HepG2 (cell line): ENCODE results near the gene SLC7A11. TPM values are rescaled to one million over a fixed set of nuclear protein-coding genes. Genes with fewer than 3 reads are reported as not detected.

Experiments used
- CERS6 ChIP-seq: sonication (generic); formaldehyde crosslinking; IDR thresholded peaks from 2 replicates; pipeline ENCODE4 v1.5.0; 2020; ENCODE audit warnings: missing genetic modification reagents
- CHCHD3 ChIP-seq: sonication (generic); formaldehyde crosslinking; IDR thresholded peaks from 2 replicates; pipeline ENCODE4 v1.8.0; 2022; ENCODE audit warnings: mild to moderate bottlenecking, missing genetic modification reagents, moderate library complexity
- FOSL1 ChIP-seq: sonication (generic); formaldehyde crosslinking; IDR thresholded peaks from 2 replicates; pipeline ENCODE4 v1.9.0; 2021; ENCODE audit warnings: missing genetic modification reagents, borderline replicate concordance
- GTF3A ChIP-seq: sonication (generic); formaldehyde crosslinking; conservative IDR thresholded peaks from 2 replicates; pipeline ENCODE4 v1.4.0; 2020; ENCODE audit warnings: mild to moderate bottlenecking, missing genetic modification reagents
- HNRNPK ChIP-seq: fragments of 200-400 bp; formaldehyde crosslinking; IDR thresholded peaks from 2 replicates; pipeline ENCODE4 v1.6.1; 2018; ENCODE audit warnings: low read length, low read depth, moderate library complexity, mild to moderate bottlenecking; ENCODE audit not compliant: poor library complexity, severe bottlenecking
- IRF9 ChIP-seq: sonication (generic); formaldehyde crosslinking; IDR thresholded peaks from 2 replicates; pipeline ENCODE4 v1.8.0; 2022; ENCODE audit warnings: missing genetic modification reagents, mild to moderate bottlenecking, borderline replicate concordance
- PTBP1 ChIP-seq: fragments of 200-400 bp; formaldehyde crosslinking; IDR thresholded peaks from 2 replicates; pipeline ENCODE4 v1.6.1; 2018; ENCODE audit warnings: low read length, low read depth; ENCODE audit not compliant: poor library complexity, severe bottlenecking
- SMAD9 ChIP-seq: sonication (generic); formaldehyde crosslinking; IDR thresholded peaks from 2 replicates; pipeline ENCODE4 v1.5.1; 2020; ENCODE audit warnings: mild to moderate bottlenecking, missing genetic modification reagents
- TRIM24 ChIP-seq: sonication (generic); formaldehyde crosslinking; IDR thresholded peaks from 2 replicates; pipeline ENCODE4 v1.8.0; 2022; ENCODE audit warnings: mild to moderate bottlenecking, missing genetic modification reagents
- ZNF136 ChIP-seq: sonication (generic); formaldehyde crosslinking; IDR thresholded peaks from 2 replicates; pipeline ENCODE4 v1.8.1; 2022; ENCODE audit warnings: low read depth, mild to moderate bottlenecking, moderate library complexity, missing genetic modification reagents
- ZNF143 ChIP-seq: sonication (generic); formaldehyde crosslinking; IDR thresholded peaks from 2 replicates; pipeline ENCODE4 v1.4.0; 2020; ENCODE audit warnings: missing genetic modification reagents
- ZNF629 ChIP-seq: sonication (generic); formaldehyde crosslinking; conservative IDR thresholded peaks from 2 replicates; pipeline ENCODE4 v1.5.0; 2020; ENCODE audit warnings: missing genetic modification reagents
- ZNF703 ChIP-seq: sonication (generic); formaldehyde crosslinking; IDR thresholded peaks from 2 replicates; pipeline ENCODE4 v1.5.1; 2020; ENCODE audit warnings: missing genetic modification reagents, mild to moderate bottlenecking, moderate library complexity, borderline replicate concordance
- ZNF841 ChIP-seq: sonication (generic); formaldehyde crosslinking; IDR thresholded peaks from 2 replicates; pipeline ENCODE4 v1.8.1; 2023; ENCODE audit warnings: missing genetic modification reagents, borderline replicate concordance
- ZSCAN20 ChIP-seq: sonication (generic); formaldehyde crosslinking; IDR thresholded peaks from 2 replicates; pipeline ENCODE4 v1.4.0; 2020; ENCODE audit warnings: missing genetic modification reagents, mild to moderate bottlenecking, borderline replicate concordance
- ZSCAN5A ChIP-seq: sonication (generic); formaldehyde crosslinking; IDR thresholded peaks from 2 replicates; pipeline ENCODE4 v1.8.0; 2022; ENCODE audit warnings: mild to moderate bottlenecking, missing genetic modification reagents, borderline replicate concordance
- polyA plus RNA-seq, 8 experiments: library from polyadenylated mRNA; depleted of rRNA in 3 of 8; stranded (reverse) in 7 of 8; unstranded in 1 of 8; fragments of >200 nt; fragmentation: Illumina TruSeq in 4 of 8; extraction: Trizol in 4 of 8; gene quantifications; 2 replicates each; pipeline versions ENCODE4 v1.2.1 to v1.2.3, GENCODE V29; 2011 to 2016; ENCODE audit warnings: low read depth in 4 of 8, missing spikeins in 1 of 8, mixed read lengths in 1 of 8; ENCODE audit not compliant: insufficient read depth in 1 of 8
- total RNA-seq, 5 experiments: library from RNA; depleted of rRNA; stranded (reverse); fragments of >200 nt; fragmentation: Illumina TruSeq; extraction: Trizol; gene quantifications; 2 replicates each; pipeline ENCODE4 v1.2.3, GENCODE V29; 2016; ENCODE audit warnings: low read depth in 1 of 5
- TF ChIP-seq, protein P1 (sequence below): IDR thresholded peaks from 2 replicates; pipeline ENCODE4 v1.6.1; 2016; ENCODE audit warnings: mild to moderate bottlenecking, missing biosample characterization, missing genetic modification reagents

Gene SLC7A11
- total and polyA plus RNA-seq, 2 of the 13 experiments (the other 11 are each of a cell fraction or from before 2014, with no cell fraction given), result 15.7 to 17.5 TPM

- TF ChIP-seq TRIM24, result no peak
- TF ChIP-seq IRF9 (CRISPR knock-in tag), result no peak
- TF ChIP-seq PTBP1, result no peak
- no peak for TF ChIP-seq ZNF703 (CRISPR knock-in tag)
- no peak for TF ChIP-seq ZNF143 (CRISPR knock-in tag)
- TF ChIP-seq ZSCAN5A (CRISPR knock-in tag), result no peak
- no peak for TF ChIP-seq GTF3A (CRISPR knock-in tag)
- TF ChIP-seq HNRNPK, result no peak
- no peak for TF ChIP-seq FOSL1
- TF ChIP-seq, protein P1, sequence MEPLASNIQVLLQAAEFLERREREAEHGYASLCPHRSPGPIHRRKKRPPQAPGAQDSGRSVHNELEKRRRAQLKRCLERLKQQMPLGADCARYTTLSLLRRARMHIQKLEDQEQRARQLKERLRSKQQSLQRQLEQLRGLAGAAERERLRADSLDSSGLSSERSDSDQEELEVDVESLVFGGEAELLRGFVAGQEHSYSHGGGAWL (CRISPR knock-in tag), result no peak
- no peak for TF ChIP-seq SMAD9
- no peak for TF ChIP-seq ZNF841 (CRISPR knock-in tag)
- TF ChIP-seq ZNF629 (CRISPR knock-in tag), result no peak
- TF ChIP-seq ZNF136, result no peak
- no peak for TF ChIP-seq CERS6 (CRISPR knock-in tag)
- TF ChIP-seq ZSCAN20, result no peak
- TF ChIP-seq CHCHD3 (CRISPR knock-in tag), result no peak
Measured at GRCh38 chr4:138193963-138194362, 48.2 kb downstream of the SLC7A11 start (continued).
